ENCODE data around the gene P3H4.

- TF ChIP-seq CTCF (IDR thresholded peaks at IDR 0.05; ENCODE audit: low read length) (no peak), EZH2 (optimal IDR thresholded peaks at IDR 0.05; ENCODE audit: low read depth, low read length) (no peak), EZH2phosphoT487 (IDR thresholded peaks at IDR 0.05; ENCODE audit: low read length) (no peak)
Observed at GRCh38 chr17:41769346-41769862, 42.3 kb downstream of the P3H4 start.
